Measurements from ENCODE around the gene LHPP. TPM values are rescaled to one million over a fixed set of nuclear protein-coding genes. Genes with fewer than 3 reads are reported as not detected.
A peak's percentile ranks its signal among the peaks of the same experiment; 100 is the strongest.

Gene LHPP
- total RNA-seq, 1 donor from 2014 or later: 24.5 TPM

DNA sequence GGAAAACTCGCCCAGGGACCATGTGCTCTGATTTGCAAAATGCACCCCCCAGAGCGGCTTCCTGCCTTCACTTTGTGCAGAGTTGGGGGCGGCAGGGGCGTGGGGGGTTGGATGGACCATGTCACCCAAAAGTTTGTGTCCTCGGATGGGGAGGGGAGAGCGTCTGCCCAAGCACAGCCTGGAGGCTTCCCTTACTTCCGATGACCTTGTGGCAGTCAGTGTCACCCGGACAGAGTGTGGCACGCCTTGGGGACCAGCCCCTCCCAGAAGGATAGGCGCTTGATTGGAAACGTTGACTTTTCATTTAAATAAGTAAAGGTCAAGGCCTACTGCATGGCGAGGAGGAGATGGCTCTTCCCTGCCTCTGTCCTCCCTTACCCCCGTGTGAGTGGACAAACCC lies 71.6 kb downstream of the LHPP start:
- Mint-ChIP-seq H3K36me3 (no peaks in the 10 kb centered on the region), H3K4me1 (peaks cover 14% of the 10 kb centered on the region), H3K27ac (no peak overlapping the region), H3K4me3 (no peak overlapping the region), H3K27me3 (ENCODE audit: insufficient read depth, low read depth) (peaks cover 3% of the 10 kb centered on the region), H3K9me3 (no peaks in the 10 kb centered on the region)
- H3K79me2 ChIP-seq (ENCODE audit: low read depth): no peaks in the 10 kb centered on the region
- H3K27me3 ChIP-seq: no peaks in the 10 kb centered on the region
- H3K9ac ChIP-seq: no peak overlapping the region
- no peak overlapping the region for H3K27ac ChIP-seq
- TF ChIP-seq EZH2 (IDR thresholded peaks at IDR 0.05): no peak
- no peak overlapping the region for H3K4me2 ChIP-seq
- no peaks in the 10 kb centered on the region for H3K9me3 ChIP-seq (ENCODE audit: low read depth)
- H4K20me1 ChIP-seq (ENCODE audit: low read depth): no peaks in the 10 kb centered on the region
- no peaks in the 10 kb centered on the region for H3K36me3 ChIP-seq
- H2AFZ ChIP-seq (replicated peaks): no peak overlapping the region
- H3F3A ChIP-seq (ENCODE audit: low read depth): no peaks in the 10 kb centered on the region
- H3K4me1 ChIP-seq: peaks cover 11% of the 10 kb centered on the region
- H3K4me3 ChIP-seq: no peak overlapping the region
- DNase-seq (ENCODE audit: low spot score): no peak

DNA sequence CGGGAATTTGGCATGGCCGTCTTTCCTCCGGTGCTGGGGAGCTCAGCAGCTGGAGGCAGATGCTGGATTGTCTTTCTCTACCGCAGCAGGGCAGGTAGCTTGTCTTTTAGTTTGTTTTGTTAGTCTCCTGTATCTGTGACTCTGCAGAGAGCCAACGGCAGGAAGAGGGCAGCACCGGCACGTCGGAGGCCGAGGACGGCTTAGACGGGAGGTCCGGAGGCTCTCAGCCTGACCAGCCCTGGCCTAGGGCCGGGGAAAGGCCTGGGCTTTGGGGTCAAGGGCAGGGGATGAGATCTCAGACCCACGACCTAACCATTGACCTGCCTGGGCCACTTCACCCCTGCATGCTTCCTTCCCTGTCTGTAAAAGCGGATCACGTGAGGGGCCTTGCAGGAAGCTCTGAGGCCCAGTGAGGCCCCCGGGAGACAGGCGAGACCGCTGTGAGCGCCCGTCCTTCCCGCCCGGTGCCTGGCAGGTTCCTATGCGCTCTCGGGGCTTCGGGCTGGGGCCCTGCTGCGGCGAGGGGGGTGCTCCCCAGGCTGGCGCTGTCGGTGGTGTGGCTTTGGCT lies 72.7 kb downstream of the LHPP start:
- Mint-ChIP-seq H3K9me3 (no peaks in the 10 kb centered on the region), H3K27me3 (ENCODE audit: insufficient read depth, low read depth) (peaks cover 3% of the 10 kb centered on the region), H3K36me3 (no peaks in the 10 kb centered on the region), H3K4me3 (no peak overlapping the region), H3K4me1 (peaks cover 14% of the 10 kb centered on the region), H3K27ac (no peak overlapping the region)
- TF ChIP-seq, protein P1, sequence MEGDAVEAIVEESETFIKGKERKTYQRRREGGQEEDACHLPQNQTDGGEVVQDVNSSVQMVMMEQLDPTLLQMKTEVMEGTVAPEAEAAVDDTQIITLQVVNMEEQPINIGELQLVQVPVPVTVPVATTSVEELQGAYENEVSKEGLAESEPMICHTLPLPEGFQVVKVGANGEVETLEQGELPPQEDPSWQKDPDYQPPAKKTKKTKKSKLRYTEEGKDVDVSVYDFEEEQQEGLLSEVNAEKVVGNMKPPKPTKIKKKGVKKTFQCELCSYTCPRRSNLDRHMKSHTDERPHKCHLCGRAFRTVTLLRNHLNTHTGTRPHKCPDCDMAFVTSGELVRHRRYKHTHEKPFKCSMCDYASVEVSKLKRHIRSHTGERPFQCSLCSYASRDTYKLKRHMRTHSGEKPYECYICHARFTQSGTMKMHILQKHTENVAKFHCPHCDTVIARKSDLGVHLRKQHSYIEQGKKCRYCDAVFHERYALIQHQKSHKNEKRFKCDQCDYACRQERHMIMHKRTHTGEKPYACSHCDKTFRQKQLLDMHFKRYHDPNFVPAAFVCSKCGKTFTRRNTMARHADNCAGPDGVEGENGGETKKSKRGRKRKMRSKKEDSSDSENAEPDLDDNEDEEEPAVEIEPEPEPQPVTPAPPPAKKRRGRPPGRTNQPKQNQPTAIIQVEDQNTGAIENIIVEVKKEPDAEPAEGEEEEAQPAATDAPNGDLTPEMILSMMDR (IDR thresholded peaks at IDR 0.05): peak; percentile 54
- no peak for TF ChIP-seq EZH2 (IDR thresholded peaks at IDR 0.05)
- Histone ChIP-seq H3K27ac (no peak overlapping the region), H3K4me2 (no peak overlapping the region), H3K27me3 (no peaks in the 10 kb centered on the region), H3K4me3 (no peak overlapping the region), H3K9me3 (ENCODE audit: low read depth) (no peaks in the 10 kb centered on the region), H3K4me1 (peaks cover 11% of the 10 kb centered on the region), H3K36me3 (no peaks in the 10 kb centered on the region), H4K20me1 (ENCODE audit: low read depth) (no peaks in the 10 kb centered on the region), H3K9ac (no peak overlapping the region), H2AFZ (replicated peaks) (no peak overlapping the region), H3K79me2 (ENCODE audit: low read depth) (no peaks in the 10 kb centered on the region), H3F3A (ENCODE audit: low read depth) (no peaks in the 10 kb centered on the region)
- peak; percentile 60 for DNase-seq (ENCODE audit: low spot score)

DNA sequence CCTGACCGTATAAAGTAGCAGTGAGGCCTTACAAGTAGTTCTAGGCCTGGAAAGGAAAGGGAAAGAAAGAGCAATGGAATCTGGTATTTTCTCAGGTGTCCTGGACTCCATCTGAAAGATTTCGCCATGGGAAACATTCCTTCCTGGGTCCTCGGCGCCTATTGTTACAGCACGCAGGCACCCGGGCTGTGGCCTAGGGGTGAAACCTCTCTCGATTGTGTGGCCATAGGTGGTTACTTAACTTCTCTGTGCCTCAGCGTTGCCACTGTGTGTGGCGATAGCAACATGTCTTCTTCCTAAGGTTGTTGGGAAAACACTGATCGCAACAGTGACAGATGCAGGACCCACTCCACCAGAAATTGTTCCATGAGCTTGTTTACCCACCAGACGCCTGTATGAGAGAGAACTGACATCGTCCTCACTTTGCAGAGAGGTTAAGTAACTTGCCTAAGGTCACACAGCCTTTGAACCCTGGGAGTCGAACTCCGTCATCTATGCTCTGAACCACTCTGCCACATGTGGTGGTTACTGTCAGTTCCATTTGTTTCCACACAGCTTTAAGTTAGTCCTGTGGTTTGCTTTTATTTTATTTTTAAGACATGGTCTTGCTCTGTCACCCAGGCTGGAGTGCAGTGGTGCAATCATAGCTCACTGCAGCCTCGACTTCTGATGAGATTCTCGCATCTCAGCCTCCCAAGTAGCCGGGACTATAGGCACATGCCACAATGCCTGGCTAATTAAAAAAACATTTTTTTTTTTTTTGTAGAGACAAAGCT lies 73.4 kb downstream of the LHPP start:
- TF ChIP-seq EZH2 (IDR thresholded peaks at IDR 0.05) (no peak), EZH2phosphoT487 (IDR thresholded peaks at IDR 0.05) (no peak)
- TF ChIP-seq, protein P1 (IDR thresholded peaks at IDR 0.05): no peak

More for the DNA sequence above, 73.4 kb downstream of the LHPP start:
- Mint-ChIP-seq H3K36me3 (no peaks in the 10 kb centered on the region), H3K4me1 (peaks cover 14% of the 10 kb centered on the region), H3K27me3 (ENCODE audit: insufficient read depth, low read depth) (peaks cover 3% of the 10 kb centered on the region), H3K9me3 (no peaks in the 10 kb centered on the region), H3K27ac (no peak overlapping the region), H3K4me3 (no peak overlapping the region)
- Histone ChIP-seq H4K20me1 (ENCODE audit: low read depth) (no peaks in the 10 kb centered on the region), H3K4me2 (no peak overlapping the region), H3K9me3 (ENCODE audit: low read depth) (no peaks in the 10 kb centered on the region), H2AFZ (replicated peaks) (no peak overlapping the region), H3K27ac (no peak overlapping the region), H3K4me1 (peaks cover 11% of the 10 kb centered on the region), H3K27me3 (no peaks in the 10 kb centered on the region), H3F3A (ENCODE audit: low read depth) (no peaks in the 10 kb centered on the region), H3K36me3 (no peaks in the 10 kb centered on the region), H3K4me3 (no peak overlapping the region), H3K9ac (no peak overlapping the region), H3K79me2 (ENCODE audit: low read depth) (no peaks in the 10 kb centered on the region)
- no peak for DNase-seq (ENCODE audit: low spot score)

All from neural progenitor cell (in vitro differentiated cells).